ENCODE data around the gene CNMD. TPM values are rescaled to one million over a fixed set of nuclear protein-coding genes. Genes with fewer than 3 reads are reported as not detected.

CNMD gene
- total and polyA plus RNA-seq, 2 of the 8 experiments (the other 6 are each of a cell fraction or from before 2014, with no cell fraction given): 87.4 to 113 TPM

- H3K9ac ChIP-seq (replicated peaks in 1 of 4; ENCODE audit: extremely low read depth in 1 of 4, low read depth in 3 of 4, low read length in 3 of 4): no peak overlapping the region
- DNase-seq (ENCODE audit: low read depth in 1 of 2, low spot score in 2 of 2) (no peak), FAIRE-seq (no peak)
- H2BK15ac ChIP-seq (ENCODE audit: low read length): no peak overlapping the region
- no peak overlapping the region for H4K91ac ChIP-seq (replicated peaks; ENCODE audit: insufficient read length, low read length)
- no peak overlapping the region for H3K4me2 ChIP-seq (ENCODE audit: insufficient read depth in 1 of 2, low read depth in 2 of 2, low read length in 2 of 2)
- no peak overlapping the region for H3K18ac ChIP-seq (ENCODE audit: extremely low read depth, low read length)
- no peak overlapping the region for H2BK20ac ChIP-seq (ENCODE audit: low read length)
- H2BK12ac ChIP-seq (ENCODE audit: low read depth, low read length): no peak overlapping the region
- no peaks in the 10 kb centered on the region for H3K9me3 ChIP-seq (ENCODE audit: insufficient read depth in 2 of 2, low read depth in 1 of 2, low read length in 1 of 2)
- no peak overlapping the region for H3K27ac ChIP-seq (ENCODE audit: low read depth, low read length)
- H3K56ac ChIP-seq (replicated peaks; ENCODE audit: insufficient read length, low read depth, low read length): no peak overlapping the region
- H3K4ac ChIP-seq (replicated peaks; ENCODE audit: insufficient read length, low read depth, low read length): no peak overlapping the region
- no peaks in the 10 kb centered on the region for H3K27me3 ChIP-seq (replicated peaks in 1 of 4; ENCODE audit: control insufficient read depth in 3 of 4, extremely low read depth in 1 of 4, insufficient read depth in 3 of 4, low read length in 3 of 4)
- ChIA-PET CTCF (ENCODE audit: partially characterized antibody) (interaction anchor here (1.2 kb wide), 1 partner anchor 21 kb away, joined by 3 read pairs; no protein-coding TSS in a partner anchor), POLR2A (ENCODE audit: partially characterized antibody) (no interaction called here)
- no peaks in the 10 kb centered on the region for H3K79me1 ChIP-seq (ENCODE audit: low read depth, low read length)
- no peak overlapping the region for H2BK120ac ChIP-seq (replicated peaks; ENCODE audit: low read depth, low read length)
- H3K4me1 ChIP-seq (replicated peaks in 1 of 4; ENCODE audit: control insufficient read depth in 3 of 4, insufficient read depth in 4 of 4, low read length in 3 of 4): no peaks in the 10 kb centered on the region; a peak in 1 of 7 replicates
- H4K8ac ChIP-seq (ENCODE audit: extremely low read depth, insufficient read depth, low read length): no peak overlapping the region
- H2BK5ac ChIP-seq (ENCODE audit: low read depth, low read length): no peak overlapping the region
- H3K79me2 ChIP-seq (ENCODE audit: control insufficient read depth in 1 of 2, insufficient read depth in 2 of 2, low read length in 2 of 2): no peaks in the 10 kb centered on the region
- no peak overlapping the region for H3K4me3 ChIP-seq (ENCODE audit: extremely low read depth in 1 of 4, insufficient read depth in 2 of 4, low read depth in 3 of 4, low read length in 4 of 4)
- H4K20me1 ChIP-seq (replicated peaks in 1 of 2; ENCODE audit: control insufficient read depth in 1 of 2, insufficient read depth in 2 of 2, low read length in 2 of 2): no peaks in the 10 kb centered on the region
- no peak overlapping the region for H3K14ac ChIP-seq (ENCODE audit: insufficient read length)
- H2AFZ ChIP-seq (ENCODE audit: low read length): 0 out of 2 replicates have a peak overlapping the region, but pooled peaks have one; percentile 13
- no peaks in the 10 kb centered on the region for H3K23me2 ChIP-seq (ENCODE audit: low read depth, low read length)
- H3K23ac ChIP-seq (ENCODE audit: insufficient read length): no peak overlapping the region
- WGBS, 2 experiments (ENCODE audit: extremely low coverage in 1 of 2, insufficient coverage in 1 of 2, insufficient read length in 1 of 2, insufficient replicate concordance in 2 of 2, low coverage in 1 of 2, low lambda C conversion rate in 2 of 2, missing lambda C conversion rate in 1 of 2): 83% methylated on average over 2 of the region's 2 CpGs; no CpG with 5 or more reads in 1 of the 2 experiments
- H3K36me3 ChIP-seq (ENCODE audit: control insufficient read depth in 2 of 4, insufficient read depth in 4 of 4, low read length in 3 of 4): no peaks in the 10 kb centered on the region
- H4K5ac ChIP-seq (ENCODE audit: insufficient read length, low read depth, low read length): no peak overlapping the region
- H2AK5ac ChIP-seq (ENCODE audit: low read depth, low read length): no peak overlapping the region
- no peak for TF ChIP-seq POU5F1 (IDR thresholded peaks at IDR 0.05; ENCODE audit: low read depth, low read length)
Observed at GRCh38 chr13:52760077-52760476, 20.5 kb upstream of the CNMD start.

Measured in H1 (cell line).